HG02623 (cell line): ENCODE measurements around the gene ITPR2.

Source experiments
- ATAC-seq: cut with Tn5 transposase; IDR thresholded peaks from one replicate; pipeline ENCODE4 v1.9.1; 2021; ENCODE audit warnings: moderate library complexity; ENCODE audit not compliant: unreplicated experiment

ITPR2 gene

GRCh38 chr12:26825459-26826016, 7.5 kb downstream of the ITPR2 start:
- no peak for ATAC-seq

- no peak for ATAC-seq
These were observed 9.6 kb downstream of the ITPR2 start for GRCh38 chr12:26823390-26823789.

DNA sequence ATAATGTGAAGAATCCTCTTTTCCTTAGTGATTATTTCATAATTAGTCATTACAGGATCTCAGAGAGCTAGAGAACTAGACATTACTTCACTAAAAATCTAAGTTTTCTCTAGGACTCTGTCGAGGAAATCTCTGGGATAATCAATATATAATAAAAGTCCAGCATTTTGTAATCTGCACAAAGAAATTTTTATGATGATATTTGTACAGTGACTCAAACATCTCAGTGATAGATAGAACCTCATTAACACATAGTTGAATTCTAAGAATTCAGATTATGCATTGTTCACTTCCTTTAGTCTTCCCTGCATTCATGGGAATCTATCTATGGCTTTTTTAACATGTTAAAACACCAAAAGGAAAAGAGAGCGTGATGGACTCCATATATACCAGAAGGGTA, 11.0 kb downstream of the ITPR2 start:
- ATAC-seq: no peak

DNA sequence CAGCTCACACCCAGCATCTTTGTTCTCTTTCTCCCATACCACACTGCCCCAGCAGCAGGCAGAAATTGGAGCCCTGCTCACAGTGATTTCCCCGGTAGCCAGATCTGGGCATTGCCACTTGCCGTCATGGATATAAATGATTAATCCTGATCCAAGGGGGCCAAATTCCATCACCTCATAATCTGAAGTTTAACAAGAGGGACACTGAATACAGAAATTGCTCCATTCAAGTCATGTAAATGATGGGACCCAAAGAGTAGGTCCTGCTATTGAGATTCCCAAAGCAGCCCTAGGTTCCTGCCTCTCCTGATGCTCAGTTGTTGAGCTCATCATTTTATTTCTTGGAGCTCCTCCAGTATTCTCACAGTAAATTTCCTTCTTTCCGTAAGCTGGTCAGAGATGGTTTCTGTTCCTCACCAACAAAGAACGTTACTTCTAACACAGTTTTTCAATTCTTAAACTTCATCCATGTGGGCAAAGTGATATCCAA, 11.7 kb downstream of the ITPR2 start:
- ATAC-seq: no peak

DNA sequence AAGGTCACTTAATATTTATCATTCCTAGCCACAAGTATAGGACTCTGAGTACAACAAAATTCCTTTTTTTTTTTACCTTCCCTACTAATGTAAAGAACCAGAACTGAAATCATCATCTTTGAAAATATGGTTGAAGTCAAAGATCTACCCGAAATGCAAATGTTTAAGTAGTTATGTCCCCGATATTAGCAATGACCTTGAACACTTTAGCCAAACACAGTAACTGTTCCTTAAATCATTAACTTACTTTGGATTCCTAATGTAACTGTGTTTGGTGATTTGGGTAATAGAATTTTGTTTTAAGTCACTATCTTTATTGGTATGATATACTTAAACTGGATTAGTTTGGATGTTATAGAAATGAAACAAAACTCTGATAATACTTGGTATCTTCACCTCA, 14.4 kb downstream of the ITPR2 start:
- ATAC-seq: no peak

GRCh38 chr12:26818201-26818600, 14.8 kb downstream of the ITPR2 start:
- no peak for ATAC-seq

GRCh38 chr12:26817183-26817591, 15.8 kb downstream of the ITPR2 start:
- ATAC-seq: peak; percentile 80

- ATAC-seq: no peak
These were observed 19.2 kb downstream of the ITPR2 start for GRCh38 chr12:26813812-26814211.

DNA sequence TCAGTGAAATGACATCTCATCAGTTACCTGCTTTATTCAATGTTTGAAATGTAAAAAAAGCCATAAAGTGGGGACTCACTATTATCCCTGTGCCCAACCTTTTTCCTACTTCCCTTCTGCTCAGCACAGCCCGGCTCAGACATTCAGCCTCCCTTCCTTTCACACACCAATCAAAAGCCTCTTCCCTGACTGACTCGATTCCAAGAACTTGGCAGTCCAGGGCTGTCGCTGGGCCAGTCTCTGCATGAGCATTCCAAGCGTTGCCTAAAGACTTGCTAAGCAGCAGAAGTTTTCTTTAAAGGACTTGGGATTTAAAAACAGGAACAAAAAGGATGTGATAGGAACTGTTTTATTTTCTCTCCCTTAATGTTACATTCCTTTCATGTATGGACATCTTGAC, 22.7 kb downstream of the ITPR2 start:
- no peak for ATAC-seq

GRCh38 chr12:26809611-26810285, 23.2 kb downstream of the ITPR2 start:
- no peak for ATAC-seq

- ATAC-seq: peak; percentile 60
These were observed 24.1 kb downstream of the ITPR2 start for GRCh38 chr12:26808766-26809476.

- no peak for ATAC-seq
These were observed 25.7 kb downstream of the ITPR2 start for GRCh38 chr12:26807292-26807691.

DNA sequence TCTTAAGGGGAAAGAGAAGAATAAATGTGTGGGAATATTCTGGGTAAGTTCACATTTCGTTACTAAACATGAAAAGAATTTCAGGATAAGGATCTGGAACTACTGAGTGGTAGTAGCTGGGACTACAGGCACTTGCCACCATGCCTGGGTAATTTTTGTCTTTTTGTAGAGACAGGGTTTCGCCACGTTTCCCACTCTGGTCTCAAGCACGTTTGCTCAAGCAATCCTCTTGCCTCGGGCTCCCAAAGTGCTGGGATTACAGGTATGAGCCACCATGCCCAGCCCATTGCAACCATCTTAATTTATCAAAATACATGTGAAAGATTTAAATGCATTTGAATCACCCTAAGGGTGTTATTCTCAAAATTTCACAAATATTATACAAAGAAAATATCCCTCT, 26.4 kb downstream of the ITPR2 start:
- ATAC-seq: no peak

- ATAC-seq: no peak
These were observed 27.5 kb downstream of the ITPR2 start for GRCh38 chr12:26805401-26805971.

DNA sequence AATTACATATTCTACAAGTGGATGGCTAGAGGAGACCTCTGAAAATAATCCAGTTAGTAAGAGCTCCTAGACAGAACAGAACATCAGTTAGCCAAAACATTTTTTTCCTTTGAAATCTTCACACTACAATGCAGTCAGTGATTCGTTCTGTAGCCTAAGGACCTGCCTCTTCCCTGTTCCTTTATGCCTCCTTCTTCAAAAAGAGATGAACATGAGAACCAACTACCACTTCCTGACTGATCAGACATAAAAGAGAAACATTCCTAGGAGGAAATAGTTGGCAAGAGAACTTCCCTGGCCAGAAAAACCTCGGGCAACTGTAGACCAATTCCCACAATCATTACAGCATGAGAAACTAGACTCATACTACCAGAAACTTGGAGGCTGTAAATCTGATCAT, 29.4 kb downstream of the ITPR2 start:
- no peak for ATAC-seq

GRCh38 chr12:26801486-26801885, 31.5 kb downstream of the ITPR2 start:
- ATAC-seq: no peak

GRCh38 chr12:26800858-26801257, 32.1 kb downstream of the ITPR2 start:
- no peak for ATAC-seq

- no peak for ATAC-seq
These were observed 32.6 kb downstream of the ITPR2 start for GRCh38 chr12:26800347-26800746.

- no peak for ATAC-seq
These were observed 33.3 kb downstream of the ITPR2 start for GRCh38 chr12:26799741-26800140.

DNA sequence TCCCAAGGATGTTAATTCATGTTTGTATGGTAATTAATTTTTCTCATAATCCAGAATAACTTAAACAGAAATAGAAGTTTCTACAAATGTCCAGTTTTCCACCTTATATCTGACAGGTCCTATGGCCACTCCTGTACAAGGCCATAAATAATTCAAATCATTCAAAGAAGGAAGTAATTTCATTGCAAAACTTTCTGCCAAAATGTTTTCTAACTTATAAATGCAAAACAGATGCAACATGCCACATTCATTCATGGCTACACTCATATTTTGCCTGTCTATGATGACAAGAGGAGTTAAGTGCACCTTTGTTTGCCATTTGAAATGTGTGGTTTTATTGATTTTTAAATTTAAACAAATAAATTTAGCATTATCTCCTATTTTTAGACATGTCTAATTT, 34.4 kb downstream of the ITPR2 start:
- ATAC-seq: no peak

DNA sequence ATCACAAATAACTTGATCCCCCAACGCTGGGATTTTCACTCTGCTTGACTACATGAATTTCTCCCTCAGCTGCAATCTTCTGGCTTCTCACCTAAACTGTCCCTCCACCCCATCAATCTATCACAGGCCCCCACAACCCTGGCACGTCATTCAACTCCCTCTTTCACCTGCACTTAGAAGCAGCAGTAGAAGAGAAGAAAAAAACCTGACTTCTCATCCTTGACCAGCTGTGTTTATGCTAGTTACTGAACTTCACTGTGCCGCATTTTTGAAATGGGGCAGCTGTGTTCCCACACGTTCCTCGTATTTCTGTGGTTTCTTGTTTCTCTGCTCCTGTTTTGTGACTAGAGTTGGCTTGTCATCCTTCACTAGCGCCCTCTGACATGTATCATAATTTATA, 35.0 kb downstream of the ITPR2 start:
- ATAC-seq: no peak

- no peak for ATAC-seq
These were observed 37.1 kb downstream of the ITPR2 start for GRCh38 chr12:26795910-26796309.
